Measurements from ENCODE around the gene RBM43.

- no peak for TF ChIP-seq NR2F6 (CRISPR knock-in tag; IDR thresholded peaks at IDR 0.05)
- TF ChIP-seq MCM3 (IDR thresholded peaks at IDR 0.05): no peak
- no peak for TF ChIP-seq GTF2A2 (tag; IDR thresholded peaks at IDR 0.05)
- no peak for TF ChIP-seq ZNF780A (CRISPR knock-in tag; IDR thresholded peaks at IDR 0.05)
These were observed 55.2 kb downstream of the RBM43 start for GRCh38 chr2:151206446-151206968.

Data from K562 (cell line).